Duodenal mucosa (tissue), 2 donors: Measurements from ENCODE around the gene KLHDC10.

Source experiments
- H3K27ac ChIP-seq: one replicate; pipeline ENCODE4 v1.7.0; 2013; ENCODE audit warnings: low read depth, low read length
- H3K27me3 ChIP-seq, 2 donors: one replicate each; pipeline ENCODE4 v1.7.0; 2013; ENCODE audit warnings: low read length in 2 of 2, control low read depth in 1 of 2; ENCODE audit not compliant: insufficient read depth in 2 of 2, control insufficient read depth in 1 of 2
- H3K36me3 ChIP-seq, 2 donors: one replicate each; pipeline ENCODE4 v1.7.0; 2013; ENCODE audit warnings: low read length in 2 of 2, control low read depth in 1 of 2; ENCODE audit not compliant: insufficient read depth in 2 of 2, control insufficient read depth in 1 of 2
- H3K4me1 ChIP-seq, 2 donors: one replicate each; pipeline ENCODE4 v1.7.0; 2013; ENCODE audit warnings: low read length in 2 of 2, control low read depth in 1 of 2; ENCODE audit not compliant: insufficient read depth in 2 of 2, control insufficient read depth in 1 of 2
- H3K4me3 ChIP-seq, 2 donors: one replicate each; pipeline ENCODE4 v1.7.0; 2013; ENCODE audit warnings: low read length in 2 of 2, low read depth in 1 of 2
- H3K9ac ChIP-seq, 2 donors: one replicate each; pipeline ENCODE4 v1.7.0; 2013; ENCODE audit warnings: low read length in 2 of 2, low read depth in 1 of 2
- H3K9me3 ChIP-seq, 2 donors: one replicate each; pipeline ENCODE4 v1.7.0; 2013; ENCODE audit warnings: low read length in 2 of 2, control low read depth in 1 of 2; ENCODE audit not compliant: control insufficient read depth in 1 of 2

KLHDC10 gene

DNA sequence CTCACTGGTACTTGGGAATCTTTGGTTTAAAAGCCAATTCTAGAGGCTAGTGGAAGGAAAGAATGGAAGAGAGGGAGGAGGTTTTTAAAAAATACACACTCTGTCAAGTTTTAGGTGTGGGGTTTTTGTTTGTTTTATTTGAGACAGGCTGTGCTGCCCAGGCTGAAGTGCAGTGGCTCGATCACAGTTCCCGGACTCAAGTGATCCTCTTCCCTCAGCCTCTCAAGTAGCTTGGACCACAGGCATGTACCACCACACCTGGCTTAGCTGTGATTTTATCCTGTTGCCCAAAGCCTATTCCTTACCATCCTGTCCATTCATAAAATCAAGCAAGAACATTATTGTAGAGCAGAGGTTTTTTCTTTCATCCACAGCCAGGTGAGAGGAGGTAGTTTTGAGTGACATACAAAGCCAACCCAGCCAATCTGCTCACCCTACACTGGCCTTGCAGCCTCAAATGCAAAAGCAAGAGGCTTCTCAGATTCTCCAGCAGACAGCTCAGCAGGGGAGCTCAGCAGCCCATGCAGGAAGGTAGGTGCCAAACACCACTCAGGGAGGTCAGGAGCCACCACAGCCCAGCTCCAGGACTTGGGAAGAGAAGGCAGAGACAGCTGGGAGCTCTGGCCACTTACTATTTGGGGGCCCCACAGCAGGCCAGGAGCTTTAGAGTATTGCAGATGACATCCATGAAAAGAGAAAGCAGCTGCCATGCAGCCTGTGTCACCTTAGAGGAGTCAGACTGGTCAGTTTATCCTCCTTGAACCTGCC, 69.0 kb downstream of the KLHDC10 start:
- H3K36me3 ChIP-seq = peaks cover 12 to 16% of the 10 kb centered on the region in 2 donors
- H3K27me3 ChIP-seq = no peaks in the 10 kb centered on the region
- H3K9me3 ChIP-seq = no peaks in the 10 kb centered on the region
- H3K27ac ChIP-seq = no peak overlapping the region
- no peak overlapping the region for H3K4me3 ChIP-seq
- H3K4me1 ChIP-seq = peaks cover 8 to 12% of the 10 kb centered on the region in 2 donors
- H3K9ac ChIP-seq = no peak overlapping the region

DNA sequence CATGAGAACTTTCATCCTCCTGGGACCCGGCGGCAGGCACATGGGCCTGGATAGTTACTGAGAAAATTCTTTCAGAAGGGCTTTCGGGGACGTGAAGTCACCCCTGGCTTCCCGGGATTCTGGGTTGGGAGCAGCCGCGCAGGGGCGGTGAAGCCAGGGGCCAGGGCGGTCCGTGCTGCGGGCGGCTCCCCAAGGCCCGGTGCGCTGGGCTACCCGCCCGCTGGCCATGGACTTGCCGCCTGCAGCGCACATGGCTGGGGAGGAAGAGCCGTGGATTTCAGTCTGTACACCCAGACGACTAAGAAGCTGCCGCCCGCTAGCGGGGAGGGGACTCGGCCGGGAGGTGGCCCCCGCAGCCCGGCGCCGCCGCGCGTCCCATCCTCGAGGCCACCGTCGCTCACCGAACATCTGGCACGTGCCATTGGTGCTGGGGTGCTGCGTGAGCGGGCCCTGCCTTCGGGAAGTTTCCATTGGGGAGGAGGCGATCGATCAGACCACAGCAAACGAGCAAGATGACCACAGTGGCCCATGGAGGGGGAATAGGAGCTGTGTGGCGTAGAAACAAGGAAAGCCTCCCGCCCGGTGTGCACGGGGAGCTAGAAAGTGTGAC, 70.3 kb downstream of the KLHDC10 start:
- peak overlapping the region; percentile 53 to 67 for H3K4me3 ChIP-seq
- peaks cover 14 to 19% of the 10 kb centered on the region in 2 donors for H3K4me1 ChIP-seq
- no peak overlapping the region for H3K27ac ChIP-seq
- peaks cover 7 to 9% of the 10 kb centered on the region in 2 donors for H3K36me3 ChIP-seq
- no peaks in the 10 kb centered on the region for H3K9me3 ChIP-seq
- H3K27me3 ChIP-seq = no peaks in the 10 kb centered on the region
- peak overlapping the region in 1 of 2 donors; percentile 58 for H3K9ac ChIP-seq

DNA sequence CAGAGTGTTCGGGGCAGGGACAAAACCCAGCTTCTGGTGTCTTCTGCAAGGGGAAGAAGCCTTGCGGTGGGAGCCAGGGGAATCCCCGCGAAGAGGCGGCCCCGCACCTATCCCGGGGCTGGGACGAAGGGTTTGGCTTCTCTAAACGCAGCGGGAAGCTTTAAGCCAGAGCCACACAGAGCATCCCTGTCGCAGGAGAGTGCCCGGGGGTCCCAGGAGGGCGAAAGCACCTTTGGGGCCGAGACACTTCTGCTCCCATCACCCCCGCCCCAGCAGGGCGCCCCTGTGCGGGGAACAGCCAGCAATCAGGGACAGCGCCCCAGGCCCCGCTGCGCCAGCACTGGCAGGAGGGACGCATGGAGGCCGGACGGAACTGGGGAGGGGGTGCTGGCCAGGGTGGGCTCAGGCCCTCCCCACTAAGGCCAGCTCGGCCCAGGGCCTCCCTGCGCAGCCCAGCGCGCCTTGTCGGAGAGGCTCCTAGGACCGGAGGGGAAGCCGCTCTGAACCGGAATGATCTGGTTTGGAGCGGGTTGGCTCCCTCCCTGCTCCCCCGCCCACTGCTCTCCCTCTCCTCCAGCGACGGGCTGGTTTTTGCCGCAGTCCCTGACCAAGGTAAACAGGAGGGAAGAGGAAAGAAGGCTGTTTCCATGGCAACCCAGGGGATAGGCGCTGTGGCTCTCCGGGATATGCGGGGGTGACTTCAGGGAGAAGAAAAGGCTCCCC, 71.0 kb downstream of the KLHDC10 start:
- peak overlapping the region; percentile 58 to 75 for H3K9ac ChIP-seq
- H3K27me3 ChIP-seq = no peaks in the 10 kb centered on the region
- H3K4me3 ChIP-seq = peak overlapping the region; percentile 53 to 67
- H3K36me3 ChIP-seq = peaks cover 7 to 9% of the 10 kb centered on the region in 2 donors
- peak overlapping the region; percentile 50 for H3K27ac ChIP-seq
- no peaks in the 10 kb centered on the region for H3K9me3 ChIP-seq
- peaks cover 17 to 19% of the 10 kb centered on the region in 2 donors for H3K4me1 ChIP-seq

- H3K4me3 ChIP-seq = peak overlapping the region; percentile 53 to 67
- H3K36me3 ChIP-seq = peaks cover 7 to 9% of the 10 kb centered on the region in 2 donors
- H3K27ac ChIP-seq = no peak overlapping the region
- no peaks in the 10 kb centered on the region for H3K27me3 ChIP-seq
- peaks cover 17 to 19% of the 10 kb centered on the region in 2 donors for H3K4me1 ChIP-seq
- H3K9me3 ChIP-seq = no peaks in the 10 kb centered on the region
- peak overlapping the region; percentile 58 to 75 for H3K9ac ChIP-seq
These were observed 71.7 kb downstream of the KLHDC10 start for GRCh38 chr7:130141884-130142653.

DNA sequence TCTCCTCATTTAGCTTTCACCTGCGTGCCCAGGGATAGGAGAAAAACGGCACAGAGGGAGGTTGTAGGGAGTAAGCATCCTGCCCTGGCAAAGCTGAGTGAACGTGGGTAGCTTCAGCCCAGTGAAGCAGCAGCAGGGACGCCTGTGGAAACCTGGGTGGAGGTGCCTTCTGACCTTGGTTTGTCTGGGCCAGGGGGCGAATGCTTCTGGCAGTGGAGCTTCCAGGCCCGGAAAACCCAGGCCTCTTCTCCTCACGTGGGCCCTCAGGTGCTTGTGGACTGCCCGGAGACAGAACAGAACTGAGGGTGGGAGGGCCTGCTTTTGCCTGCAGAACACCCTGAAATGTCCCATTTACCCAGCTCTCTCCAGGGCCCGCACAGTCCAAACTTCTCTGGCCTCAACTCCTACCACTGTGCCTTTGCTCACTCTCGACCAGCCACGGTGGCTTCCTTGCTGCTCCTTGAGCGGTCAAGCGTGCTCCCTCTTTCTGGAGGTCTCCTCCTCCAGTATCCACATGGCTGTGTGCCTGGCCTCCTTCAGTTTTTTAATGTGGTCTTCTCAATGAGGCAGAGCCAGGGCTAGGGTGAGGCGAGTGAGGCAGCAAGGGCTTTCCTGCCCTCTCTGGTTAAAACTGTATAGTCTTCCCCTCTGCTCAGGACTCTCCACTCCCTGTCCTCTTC, 72.5 kb downstream of the KLHDC10 start:
- Histone ChIP-seq H3K9me3 (no peaks in the 10 kb centered on the region), H3K27ac (no peak overlapping the region), H3K27me3 (no peaks in the 10 kb centered on the region), H3K9ac (no peak overlapping the region), H3K4me1 (peaks cover 17 to 19% of the 10 kb centered on the region in 2 donors), H3K4me3 (no peak overlapping the region), H3K36me3 (peaks cover under 1 to 9% of the 10 kb centered on the region in 2 donors)

GRCh38 chr7:130143334-130143732, 73.0 kb downstream of the KLHDC10 start:
- Histone ChIP-seq H3K4me1 (peaks cover 17 to 19% of the 10 kb centered on the region in 2 donors), H3K9ac (no peak overlapping the region), H3K4me3 (no peak overlapping the region), H3K36me3 (peaks cover 0 to 9% of the 10 kb centered on the region in 2 donors), H3K9me3 (no peaks in the 10 kb centered on the region), H3K27ac (no peak overlapping the region), H3K27me3 (no peaks in the 10 kb centered on the region)

DNA sequence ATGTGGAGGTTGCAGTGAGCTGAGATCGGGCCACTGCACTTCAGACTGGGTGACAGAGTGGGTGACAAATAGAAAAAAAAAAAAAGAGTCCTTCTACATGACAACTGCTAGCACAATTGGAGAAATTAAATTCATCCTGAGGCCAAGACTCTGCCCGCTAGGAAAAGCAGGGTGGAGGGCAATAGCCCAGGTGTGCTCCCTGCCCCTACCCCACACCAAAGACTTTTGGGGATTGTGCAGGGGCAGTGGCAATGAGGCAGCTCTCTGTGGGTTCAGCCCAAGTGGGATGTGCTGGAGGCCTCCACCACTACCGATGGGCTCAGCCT, 73.6 kb downstream of the KLHDC10 start:
- no peaks in the 10 kb centered on the region for H3K9me3 ChIP-seq
- H3K9ac ChIP-seq = no peak overlapping the region

DNA sequence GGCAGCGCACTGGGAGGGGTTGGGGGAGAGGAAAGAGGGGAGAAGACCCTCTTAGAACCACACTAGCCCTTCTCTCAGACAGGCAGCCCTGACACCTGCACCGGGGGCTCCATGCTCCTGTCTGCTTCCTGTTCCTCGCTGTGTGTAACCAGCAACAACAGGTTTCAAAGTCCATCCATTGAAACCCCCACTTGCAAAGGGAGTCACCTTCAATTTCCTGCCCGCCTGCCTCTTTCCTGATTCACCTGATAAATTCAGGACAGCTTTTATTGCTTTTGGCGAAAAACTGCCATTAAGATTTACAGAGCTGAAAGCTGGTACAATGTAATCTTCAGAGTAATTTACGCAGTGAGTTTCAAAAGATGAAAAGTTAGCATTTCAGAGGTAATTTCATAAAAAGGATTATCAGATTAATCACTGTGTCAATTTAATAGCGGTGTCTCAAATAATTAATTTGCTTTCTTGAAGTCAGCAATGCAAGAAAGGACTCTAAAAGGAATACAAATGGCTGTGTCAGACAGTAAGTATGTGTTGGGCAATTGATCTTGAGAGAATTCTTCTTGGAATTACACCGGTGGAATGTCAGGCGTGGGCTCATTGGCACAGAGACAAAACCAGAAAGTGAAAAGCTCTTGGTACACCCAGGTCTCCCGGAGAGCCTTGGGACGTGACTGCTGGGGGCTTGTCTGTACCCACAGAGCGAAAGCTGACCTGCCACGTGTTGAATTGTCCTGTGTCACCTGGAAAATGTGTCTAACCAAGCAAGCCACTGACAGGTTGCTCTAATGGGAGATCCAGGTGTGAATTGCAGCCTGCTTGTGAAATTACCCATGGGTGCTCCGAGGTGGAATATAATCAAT, 74.2 kb downstream of the KLHDC10 start:
- no peaks in the 10 kb centered on the region for H3K27me3 ChIP-seq
- H3K9me3 ChIP-seq = no peaks in the 10 kb centered on the region
- H3K4me1 ChIP-seq = peaks cover 20 to 21% of the 10 kb centered on the region in 2 donors
- no peak overlapping the region for H3K4me3 ChIP-seq
- H3K9ac ChIP-seq = no peak overlapping the region
- no peak overlapping the region for H3K27ac ChIP-seq
- peaks cover 0 to 6% of the 10 kb centered on the region in 2 donors for H3K36me3 ChIP-seq

More for the DNA sequence above, 73.6 kb downstream of the KLHDC10 start:
- Histone ChIP-seq H3K4me1 (peaks cover 17 to 19% of the 10 kb centered on the region in 2 donors), H3K36me3 (peaks cover 0 to 9% of the 10 kb centered on the region in 2 donors), H3K27me3 (no peaks in the 10 kb centered on the region), H3K4me3 (no peak overlapping the region), H3K27ac (no peak overlapping the region)
